Skin epidermis (tissue), 12 donors: ENCODE results near the gene AVPR1B.

Experiments used
- H3K27ac ChIP-seq, 21 experiments: fragments of 200-600 bp; sonication (generic) in 11 of 21; one replicate each; pipeline ENCODE4 v1.5.0; 2020; ENCODE audit warnings: mild to moderate bottlenecking in 3 of 21, inconsistent platforms in 2 of 21, moderate library complexity in 2 of 21
- H3K4me3 ChIP-seq, 7 experiments: fragments of 200-600 bp; sonication (generic) in 2 of 7; one replicate each; pipeline ENCODE4 v1.5.0; 2020; ENCODE audit warnings: inconsistent platforms in 2 of 7, mild to moderate bottlenecking in 2 of 7, moderate library complexity in 1 of 7

AVPR1B gene

GRCh38 chr1:206117151-206117948, at the start of gene AVPR1B:
Gene AVPR1B (minus strand): TSS chr1:206117388. CDS start chr1:206116890, 498 bp downstream.
- Histone ChIP-seq H3K4me3 (peak within 1 kb of the TSS; percentile 9 to 40 (median 20)), H3K27ac (no peak within 1 kb of the TSS)

DNA sequence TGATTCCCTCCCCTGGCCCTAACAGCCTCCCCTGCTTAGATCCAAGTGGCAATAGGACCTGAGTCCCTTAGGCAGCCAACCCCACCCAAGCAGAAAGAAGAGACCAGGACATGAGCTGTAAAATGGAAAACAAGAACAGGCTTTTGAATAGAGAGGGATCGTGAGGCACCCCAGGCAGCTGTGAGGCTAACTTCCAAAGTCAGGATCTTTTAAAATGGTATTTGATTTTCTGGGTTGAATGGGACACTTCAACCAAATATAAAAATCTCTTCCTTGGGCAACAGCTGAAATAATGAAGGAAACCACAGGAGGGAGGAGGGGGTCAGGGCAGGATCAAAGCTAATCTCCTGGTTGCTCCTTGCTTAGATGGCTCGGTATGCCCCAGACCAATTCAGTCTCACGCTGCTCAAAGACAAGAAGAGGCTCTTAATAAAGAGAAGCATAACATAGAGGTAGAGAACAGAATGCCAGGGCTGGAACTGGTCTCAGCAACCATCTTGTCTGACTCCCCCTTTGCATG, 28.6 kb upstream of the AVPR1B start:
- no peak overlapping the region for H3K4me3 ChIP-seq
- no peak overlapping the region for H3K27ac ChIP-seq

DNA sequence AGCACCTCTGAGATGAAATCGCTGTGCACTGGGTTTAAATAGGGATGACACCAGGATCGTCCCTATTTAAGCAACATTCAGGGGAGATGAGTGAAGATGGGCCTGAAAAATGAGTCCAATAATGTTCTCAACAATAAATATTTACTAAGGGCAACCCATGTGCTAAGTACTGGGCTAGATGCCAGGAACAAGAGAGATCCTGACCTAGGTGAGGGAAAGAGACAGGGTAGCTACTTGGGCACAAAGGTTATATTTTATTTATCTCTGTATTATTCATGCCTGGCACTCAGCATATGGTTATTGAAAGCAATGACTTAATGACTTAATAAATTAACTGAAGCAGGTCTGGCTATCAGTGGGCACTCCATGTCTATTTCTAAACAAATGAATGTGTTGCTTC, 27.4 kb upstream of the AVPR1B start:
- Histone ChIP-seq H3K27ac (no peak overlapping the region), H3K4me3 (no peak overlapping the region)

DNA sequence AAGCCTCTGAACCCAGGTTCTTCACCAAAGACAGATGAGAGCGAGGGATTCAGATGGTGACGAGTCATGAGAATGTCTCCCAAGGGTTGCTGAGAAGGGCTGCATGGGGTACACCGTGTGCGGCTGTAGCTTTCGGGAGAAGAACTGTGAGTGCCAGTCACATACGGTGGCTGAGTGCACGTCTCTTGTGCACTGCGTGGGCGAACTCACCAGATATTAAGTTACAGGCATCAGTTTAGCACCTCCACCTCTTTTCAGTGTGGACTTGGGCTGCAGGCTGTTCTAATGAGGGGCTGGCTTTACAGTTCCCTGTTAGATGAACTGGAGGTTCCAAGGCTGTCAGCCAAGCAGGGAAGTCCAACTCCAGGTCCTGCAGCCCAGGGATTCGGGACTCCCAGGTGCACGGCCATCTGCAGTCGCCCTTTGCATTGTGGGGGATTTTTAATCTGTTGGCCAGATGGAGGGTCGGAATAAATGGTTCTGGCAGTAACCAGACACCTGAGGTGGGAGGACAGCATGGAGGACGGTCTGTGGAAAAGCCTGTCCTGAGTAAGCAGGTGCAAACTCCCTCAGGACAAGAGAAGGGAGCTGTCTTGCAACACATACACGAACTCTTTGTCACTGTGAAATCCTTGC, 26.5 kb upstream of the AVPR1B start:
- Histone ChIP-seq H3K4me3 (no peak overlapping the region), H3K27ac (no peak overlapping the region)

DNA sequence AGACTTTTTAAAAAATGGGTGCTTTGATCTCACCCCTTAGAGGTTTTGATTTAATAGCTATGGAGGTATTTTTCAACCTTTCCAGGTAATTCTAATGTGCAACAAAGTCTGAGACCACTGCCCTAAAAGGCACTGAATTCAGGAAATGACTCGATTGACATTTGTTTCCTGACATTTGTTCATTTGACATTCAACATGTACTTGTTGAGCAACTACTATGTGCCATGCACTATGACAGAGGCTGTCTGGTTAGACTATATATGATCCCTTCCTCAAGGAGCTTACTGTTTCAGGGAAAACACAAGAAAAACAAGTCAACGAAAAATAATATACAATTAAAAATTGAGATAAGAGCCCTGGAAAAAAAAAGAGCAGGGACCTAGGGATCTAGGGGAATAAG, 25.6 kb upstream of the AVPR1B start:
- Histone ChIP-seq H3K27ac (no peak overlapping the region), H3K4me3 (no peak overlapping the region)

- no peak overlapping the region for H3K4me3 ChIP-seq
Measured at GRCh38 chr1:206142011-206142410, 24.8 kb upstream of the AVPR1B start.

DNA sequence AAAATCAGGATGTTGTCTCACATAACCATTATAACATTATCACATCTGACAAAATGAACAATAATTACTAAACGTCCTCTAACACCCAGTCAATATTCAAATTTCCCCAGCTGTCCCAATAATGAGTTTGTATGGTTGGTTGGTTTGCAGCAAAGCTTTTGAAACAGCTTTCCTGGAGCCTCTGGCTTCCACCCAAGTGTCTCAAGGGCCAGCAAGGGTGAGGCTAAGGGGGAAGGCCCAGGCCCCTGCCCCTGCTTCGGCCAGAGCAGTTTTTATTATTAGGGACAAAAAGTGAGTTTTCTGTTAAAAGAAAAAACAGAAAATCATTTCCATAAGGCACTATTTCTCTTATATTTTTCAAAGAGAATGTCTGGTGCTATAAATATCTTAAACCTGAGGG, 19.1 kb upstream of the AVPR1B start:
- no peak overlapping the region for H3K27ac ChIP-seq
- no peak overlapping the region for H3K4me3 ChIP-seq

More at GRCh38 chr1:206142011-206142410, 24.8 kb upstream of the AVPR1B start:
- H3K27ac ChIP-seq, result no peak overlapping the region

DNA sequence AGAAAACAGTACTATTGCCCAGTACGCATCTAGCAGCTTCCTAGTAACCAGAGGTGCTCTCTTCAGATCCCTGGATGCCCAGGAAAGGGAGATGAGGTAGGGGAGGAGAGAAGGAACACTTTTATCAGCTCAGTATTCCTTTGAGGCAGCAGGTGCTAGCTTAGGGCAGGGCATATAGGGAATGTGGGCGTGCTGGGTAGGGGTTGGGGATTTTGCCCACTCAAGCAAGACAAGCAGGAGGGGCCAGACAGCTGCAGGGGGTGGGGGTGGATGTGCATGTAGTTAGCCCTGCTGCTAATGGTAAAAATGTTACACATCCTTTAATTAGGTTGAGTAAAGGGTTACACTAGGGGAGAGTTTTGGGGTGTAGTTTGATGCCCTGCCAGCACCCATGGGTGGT, 18.1 kb upstream of the AVPR1B start:
- Histone ChIP-seq H3K4me3 (no peak overlapping the region), H3K27ac (no peak overlapping the region)

DNA sequence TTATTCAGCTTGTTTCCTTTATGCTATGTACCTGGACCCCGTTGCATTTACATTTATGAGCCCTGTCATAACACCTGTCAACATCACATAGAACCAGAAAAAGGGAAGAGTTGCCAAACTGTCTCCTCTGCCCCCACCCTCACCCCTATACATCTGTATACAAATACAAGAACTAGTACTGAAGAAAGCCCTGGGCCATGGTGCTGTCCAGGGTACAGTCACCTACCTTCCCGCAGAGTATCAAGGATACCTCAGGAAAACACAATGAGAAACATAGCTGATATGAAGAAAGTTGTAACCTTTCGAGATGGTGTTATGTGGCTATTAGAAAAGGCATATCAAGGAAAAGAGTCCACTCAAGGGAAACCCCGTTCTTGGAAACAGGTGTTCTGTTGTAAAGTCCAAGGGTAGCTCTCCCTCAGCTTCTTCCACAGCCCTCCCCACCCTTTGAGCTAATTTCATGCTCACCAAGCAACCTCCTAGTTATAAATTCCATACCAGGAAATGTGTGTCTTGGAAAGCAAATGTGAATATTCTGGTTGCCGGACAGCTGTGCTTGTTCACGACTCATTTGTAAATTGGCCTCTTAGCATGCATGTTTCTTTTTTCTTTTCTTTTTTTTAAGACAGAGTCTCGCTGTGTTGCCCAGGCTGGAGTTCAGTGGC, 16.7 kb upstream of the AVPR1B start:
- H3K27ac ChIP-seq, result no peak overlapping the region
- no peak overlapping the region for H3K4me3 ChIP-seq

DNA sequence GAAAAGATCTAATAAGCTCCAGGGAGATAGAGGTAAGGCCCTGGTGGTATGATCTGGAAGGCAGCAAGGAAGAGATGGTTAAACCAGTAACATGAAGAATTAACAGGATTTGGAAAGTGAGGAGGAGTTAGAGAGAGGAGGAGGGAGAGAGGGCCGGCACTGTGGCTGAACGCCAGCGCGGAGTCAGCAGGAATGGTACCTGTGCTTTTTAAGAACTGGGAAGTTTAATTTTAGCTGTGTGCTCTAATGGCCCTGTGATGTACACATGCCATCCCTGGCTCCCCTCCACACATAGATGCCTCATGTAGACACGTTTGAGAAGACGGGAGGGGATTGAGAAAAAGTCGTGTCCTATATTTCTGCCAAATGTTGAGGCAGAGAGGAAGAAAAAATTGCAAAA, 13.8 kb upstream of the AVPR1B start:
- no peak overlapping the region for H3K27ac ChIP-seq

GRCh38 chr1:206128196-206128595, 11.0 kb upstream of the AVPR1B start:
- H3K4me3 ChIP-seq, result no peak overlapping the region
- no peak overlapping the region for H3K27ac ChIP-seq

More for the DNA sequence above, 13.8 kb upstream of the AVPR1B start:
- H3K4me3 ChIP-seq, result no peak overlapping the region

DNA sequence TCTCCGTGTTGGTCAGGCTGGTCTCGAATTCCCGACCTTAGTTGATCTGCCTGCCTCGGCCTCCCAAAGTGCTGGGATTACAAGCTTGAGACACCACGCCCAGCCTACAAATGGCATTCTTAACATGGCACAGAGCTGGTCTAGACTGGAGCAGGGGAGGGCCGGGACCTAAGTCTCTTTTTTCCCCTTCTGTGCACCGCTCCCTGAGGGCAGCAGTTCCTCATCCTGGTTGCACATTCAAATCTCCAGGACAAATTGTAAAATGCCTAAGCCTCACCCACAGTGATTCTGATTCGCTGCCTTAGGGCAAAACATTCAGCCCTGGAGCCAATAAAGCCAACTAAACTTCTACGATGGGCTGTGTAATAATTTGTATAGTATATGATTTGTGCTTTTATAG, 10.1 kb upstream of the AVPR1B start:
- H3K4me3 ChIP-seq, result no peak overlapping the region
- H3K27ac ChIP-seq, result no peak overlapping the region

- Histone ChIP-seq H3K4me3 (no peak overlapping the region), H3K27ac (no peak overlapping the region)
Measured at GRCh38 chr1:206125346-206125745, 8.2 kb upstream of the AVPR1B start.

DNA sequence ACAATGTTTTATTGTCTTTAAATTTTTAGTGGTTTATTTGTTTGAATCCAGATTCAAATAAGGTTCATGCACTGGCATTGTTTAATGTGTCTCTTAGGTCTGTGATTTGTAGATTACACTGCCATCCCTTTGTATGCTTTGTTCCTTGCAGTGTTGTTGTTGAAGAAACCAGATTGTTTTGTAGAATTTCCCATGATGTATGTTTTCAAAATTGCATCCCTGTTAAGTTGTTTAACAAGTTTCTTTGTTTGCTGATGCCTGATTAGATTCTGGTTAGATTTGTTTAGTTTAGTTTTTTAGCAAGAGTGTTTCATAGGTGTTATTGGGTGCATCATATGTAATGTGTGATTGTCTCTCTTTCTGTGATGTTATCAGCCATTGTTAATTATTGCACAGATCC, 5.5 kb upstream of the AVPR1B start:
- H3K4me3 ChIP-seq, result no peak overlapping the region
- H3K27ac ChIP-seq, result no peak overlapping the region

DNA sequence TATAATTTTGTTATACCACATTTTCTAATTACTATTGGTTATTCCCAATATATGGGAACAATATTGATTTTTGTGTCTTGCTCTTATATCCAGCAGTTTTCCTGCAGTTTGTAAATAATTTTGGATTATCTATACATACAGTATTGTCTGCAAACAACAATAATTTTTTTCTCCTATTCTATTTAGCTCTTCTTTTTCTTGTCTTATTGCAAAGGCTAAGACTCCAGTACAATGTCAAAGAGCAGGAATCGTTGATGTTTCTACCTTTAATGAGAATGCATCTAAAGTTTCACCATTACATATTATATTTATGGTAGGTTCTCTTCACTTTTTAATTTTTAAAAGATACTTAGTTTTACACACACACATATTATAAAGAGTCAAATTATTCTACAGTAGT, 4.1 kb upstream of the AVPR1B start:
- H3K4me3 ChIP-seq, result no peak overlapping the region
- no peak overlapping the region for H3K27ac ChIP-seq

DNA sequence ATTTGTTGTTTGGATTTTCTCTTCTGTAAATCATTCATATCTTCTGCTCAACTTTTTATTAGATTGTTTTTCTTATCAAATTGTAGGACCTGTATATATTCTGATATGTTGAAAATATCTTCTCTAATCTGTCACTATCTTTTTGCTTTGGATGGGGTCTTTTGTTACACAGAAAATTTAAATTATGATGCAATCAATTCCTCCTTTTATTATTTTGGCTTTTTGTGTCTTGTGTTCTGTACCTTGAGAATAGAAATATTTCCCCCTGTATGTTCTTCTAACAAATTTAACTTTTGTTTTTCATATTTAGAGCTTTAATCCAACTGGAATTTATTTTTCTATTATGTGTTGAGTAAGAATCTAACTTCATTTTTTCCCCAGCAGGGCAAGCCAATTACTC, 3.2 kb upstream of the AVPR1B start:
- no peak overlapping the region for H3K4me3 ChIP-seq
- H3K27ac ChIP-seq, result no peak overlapping the region

DNA sequence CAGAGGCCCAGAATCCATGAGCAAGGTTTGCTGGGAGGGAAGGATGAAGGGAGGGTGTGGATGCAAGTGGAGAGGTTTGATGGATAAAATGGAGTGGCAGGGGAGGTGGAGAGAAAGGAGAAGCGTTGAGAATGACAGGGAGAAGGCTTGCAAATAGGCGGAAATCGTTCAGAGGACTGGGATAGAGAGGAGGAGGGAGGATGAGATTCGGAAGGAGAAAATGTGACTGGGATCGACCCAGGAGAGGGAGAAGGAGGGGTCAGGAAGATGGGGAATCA, 376 bp downstream of the AVPR1B start:
- Histone ChIP-seq H3K27ac (no peak overlapping the region), H3K4me3 (peak overlapping the region in 2 of 7 experiments; percentile 39 to 40)

DNA sequence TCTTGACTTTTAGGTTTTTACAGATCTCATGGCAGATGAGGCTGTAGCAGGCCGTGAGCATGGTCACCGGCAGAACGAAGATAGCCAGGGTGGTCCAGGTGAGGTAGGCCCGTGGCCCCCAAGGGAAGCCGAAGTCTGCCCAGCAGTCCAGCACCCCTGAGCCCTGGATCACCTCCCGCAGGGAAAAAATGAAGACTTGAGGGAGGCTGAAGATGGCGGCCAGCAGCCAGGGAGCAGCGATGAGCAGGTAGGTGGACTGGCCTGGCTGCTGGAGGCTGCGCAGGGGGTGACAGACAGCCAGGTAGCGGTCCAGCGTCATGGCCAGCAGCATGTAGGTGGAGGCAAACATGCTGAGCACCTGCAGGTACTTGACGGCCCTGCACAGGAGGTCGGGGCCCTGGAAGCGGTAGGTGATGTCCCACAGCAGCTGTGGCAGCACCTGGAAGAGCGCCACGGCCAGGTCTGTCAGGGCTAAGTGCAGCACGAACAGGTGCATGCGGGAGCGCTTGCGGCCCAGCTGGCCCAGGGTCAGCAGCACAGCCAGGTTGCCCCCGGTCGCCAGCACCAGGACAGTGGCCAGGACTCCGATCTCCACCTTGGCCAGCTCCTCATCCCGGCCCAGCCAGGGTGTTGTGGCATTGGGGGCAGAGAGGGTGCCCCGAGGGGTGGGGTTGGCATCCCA, 856 bp downstream of the AVPR1B start:
- H3K4me3 ChIP-seq, result no peak overlapping the region

GRCh38 chr1:206115791-206116190, 1.4 kb downstream of the AVPR1B start:
- Histone ChIP-seq H3K4me3 (no peak overlapping the region), H3K27ac (no peak overlapping the region)

More for the DNA sequence above, 856 bp downstream of the AVPR1B start:
- no peak overlapping the region for H3K27ac ChIP-seq
